BJ (cell line): Measurements from ENCODE around the gene RCC2. TPM values are rescaled to one million over a fixed set of nuclear protein-coding genes. Genes with fewer than 3 reads are reported as not detected.

Source experiments
- CTCF ChIA-PET: fragments of 350-600 bp; formaldehyde crosslinking; extraction: SDS; loops from one replicate; lab custom pipeline; 2021; ENCODE audit warnings: antibody characterized with exemption, inconsistent platforms; lab: Yijun Ruan, JAX
- POLR2A ChIA-PET: fragments of 300-600 bp; sonication (Branson Sonifier 250); formaldehyde crosslinking; extraction: SDS; loops from one replicate; lab custom pipeline; 2021; ENCODE audit warnings: antibody characterized with exemption; lab: Charles Lee
- DNase-seq: peaks from one replicate; pipeline ENCODE4 v3.0.0-alpha.2; 2011; ENCODE audit warnings: low read depth
- H3K27me3 ChIP-seq: 2 replicates; pipeline ENCODE4 v1.6.0; 2011; ENCODE audit warnings: low read length; ENCODE audit not compliant: control insufficient read depth, insufficient read depth
- H3K36me3 ChIP-seq: 2 replicates; pipeline ENCODE4 v1.5.1; 2011; ENCODE audit warnings: low read length; ENCODE audit not compliant: control insufficient read depth, insufficient read depth
- H3K4me3 ChIP-seq: 2 replicates; pipeline ENCODE4 v1.5.1; 2011; ENCODE audit warnings: low read depth, mild to moderate bottlenecking, control low read depth, low read length
- polyA plus RNA-seq: library from polyadenylated mRNA; depleted of rRNA; stranded (reverse); fragments of >200 nt; gene quantifications from 2 replicates; pipeline ENCODE4 v1.2.3, GENCODE V29; 2011
- TF ChIP-seq, protein P1 (sequence below): IDR thresholded peaks from 2 replicates; pipeline ENCODE4 v1.5.1; 2011; ENCODE audit warnings: low read depth, mild to moderate bottlenecking, control low read depth, inconsistent platforms, low read length, moderate library complexity; ENCODE audit not compliant: insufficient read depth

RCC2 gene
- polyA plus RNA-seq, 1 experiment: 42.2 TPM

DNA sequence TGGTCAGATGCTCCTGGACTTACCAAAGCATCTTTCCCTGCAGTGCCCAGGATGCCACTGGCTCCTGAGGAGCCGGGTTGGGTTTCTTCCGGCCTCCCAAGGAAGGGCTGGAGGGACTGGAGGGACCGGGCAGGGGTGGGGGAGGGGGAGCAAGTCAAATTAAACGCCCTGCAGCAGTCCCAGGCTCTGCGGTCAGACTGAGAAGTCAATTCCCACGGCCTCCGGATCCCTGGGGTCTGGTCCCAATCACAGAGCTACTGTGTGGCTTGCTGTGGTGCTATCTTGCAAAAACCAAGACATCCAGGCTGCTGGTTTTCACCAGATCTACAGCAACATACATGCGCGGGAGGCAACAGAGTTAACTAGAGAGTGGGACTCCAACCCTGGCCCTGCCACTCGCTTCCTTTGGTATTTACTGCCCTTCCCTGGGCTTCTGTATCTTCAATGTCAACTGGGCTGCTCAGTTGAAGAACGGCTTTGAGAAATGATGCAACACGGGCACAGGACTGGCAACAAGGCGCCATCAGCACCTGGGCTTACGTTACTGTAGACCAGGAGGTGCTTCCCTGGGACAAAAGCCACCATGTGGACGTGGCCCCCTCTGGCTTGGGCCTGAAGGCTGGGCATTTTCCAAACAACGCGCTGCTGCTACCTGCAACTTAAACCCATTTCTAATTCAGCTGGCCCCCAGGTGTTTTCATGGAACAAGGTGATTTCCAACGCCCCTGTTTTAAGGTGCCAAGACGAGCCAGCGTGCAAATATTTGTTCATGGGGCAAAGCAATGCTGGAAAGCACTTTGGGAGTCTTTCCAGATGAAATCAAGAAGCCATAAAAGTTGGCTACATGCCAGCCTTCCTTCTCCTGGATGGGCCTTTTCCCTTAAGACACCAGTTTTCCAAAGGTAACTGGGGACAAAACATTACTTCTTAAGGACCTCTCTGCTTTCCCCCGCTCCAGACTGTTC lies 11.5 kb downstream of the RCC2 start:
- Histone ChIP-seq H3K27me3 (no peaks in the 10 kb centered on the region), H3K36me3 (peaks cover 47% of the 10 kb centered on the region), H3K4me3 (no peak overlapping the region)
- ChIA-PET POLR2A (no interaction called here), CTCF (interaction anchor here (0.6 kb wide), 1 partner anchor 201 kb away, joined by 3 read pairs; no protein-coding TSS in a partner anchor)
- TF ChIP-seq, protein P1, sequence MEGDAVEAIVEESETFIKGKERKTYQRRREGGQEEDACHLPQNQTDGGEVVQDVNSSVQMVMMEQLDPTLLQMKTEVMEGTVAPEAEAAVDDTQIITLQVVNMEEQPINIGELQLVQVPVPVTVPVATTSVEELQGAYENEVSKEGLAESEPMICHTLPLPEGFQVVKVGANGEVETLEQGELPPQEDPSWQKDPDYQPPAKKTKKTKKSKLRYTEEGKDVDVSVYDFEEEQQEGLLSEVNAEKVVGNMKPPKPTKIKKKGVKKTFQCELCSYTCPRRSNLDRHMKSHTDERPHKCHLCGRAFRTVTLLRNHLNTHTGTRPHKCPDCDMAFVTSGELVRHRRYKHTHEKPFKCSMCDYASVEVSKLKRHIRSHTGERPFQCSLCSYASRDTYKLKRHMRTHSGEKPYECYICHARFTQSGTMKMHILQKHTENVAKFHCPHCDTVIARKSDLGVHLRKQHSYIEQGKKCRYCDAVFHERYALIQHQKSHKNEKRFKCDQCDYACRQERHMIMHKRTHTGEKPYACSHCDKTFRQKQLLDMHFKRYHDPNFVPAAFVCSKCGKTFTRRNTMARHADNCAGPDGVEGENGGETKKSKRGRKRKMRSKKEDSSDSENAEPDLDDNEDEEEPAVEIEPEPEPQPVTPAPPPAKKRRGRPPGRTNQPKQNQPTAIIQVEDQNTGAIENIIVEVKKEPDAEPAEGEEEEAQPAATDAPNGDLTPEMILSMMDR: no peak
- no peak for DNase-seq

- DNase-seq: no peak
- ChIA-PET POLR2A (no interaction called here), CTCF (interaction anchor here (0.8 to 1.3 kb wide), 2 partner anchors 11 to 13 kb away, joined by 3 to 4 read pairs; partner anchors contain the start of gene RCC2)
- Histone ChIP-seq H3K4me3 (no peak overlapping the region), H3K27me3 (no peaks in the 10 kb centered on the region), H3K36me3 (peaks cover 53% of the 10 kb centered on the region)
- TF ChIP-seq, protein P1: no peak
Measured at GRCh38 chr1:17425806-17426600, 13.5 kb downstream of the RCC2 start.

DNA sequence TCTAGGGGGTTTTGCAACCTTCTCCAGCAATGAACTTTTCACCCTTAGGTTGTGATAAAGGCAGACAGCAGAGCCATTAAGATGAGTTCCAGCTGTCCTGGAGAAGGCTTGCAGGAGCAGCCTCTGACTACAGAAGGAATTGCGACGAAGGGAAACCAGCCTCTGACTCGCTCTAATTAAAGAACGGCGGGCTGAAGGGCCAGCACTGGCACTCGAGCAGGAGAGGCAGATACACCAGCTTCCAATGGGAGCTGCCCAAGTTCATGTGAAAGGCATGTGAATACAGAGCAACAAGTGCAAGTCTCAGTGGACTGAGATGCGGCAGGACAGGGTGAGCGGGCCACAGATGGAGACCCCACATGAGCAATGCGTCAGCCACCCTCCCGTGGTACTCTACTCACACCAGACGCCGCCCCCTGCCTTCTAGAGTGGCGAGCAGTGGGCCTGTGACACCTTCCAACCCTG lies 15.7 kb downstream of the RCC2 start:
- H3K4me3 ChIP-seq: no peak overlapping the region
- peaks cover 49% of the 10 kb centered on the region for H3K36me3 ChIP-seq
- no peaks in the 10 kb centered on the region for H3K27me3 ChIP-seq
- POLR2A ChIA-PET: no interaction called here
- TF ChIP-seq, protein P1: no peak
- DNase-seq: no peak
- CTCF ChIA-PET: interaction anchor here (0.6 to 1.0 kb wide), 4 partner anchors 12 to 70 kb away, joined by 3 to 5 read pairs (median 3); no protein-coding TSS in a partner anchor

DNA sequence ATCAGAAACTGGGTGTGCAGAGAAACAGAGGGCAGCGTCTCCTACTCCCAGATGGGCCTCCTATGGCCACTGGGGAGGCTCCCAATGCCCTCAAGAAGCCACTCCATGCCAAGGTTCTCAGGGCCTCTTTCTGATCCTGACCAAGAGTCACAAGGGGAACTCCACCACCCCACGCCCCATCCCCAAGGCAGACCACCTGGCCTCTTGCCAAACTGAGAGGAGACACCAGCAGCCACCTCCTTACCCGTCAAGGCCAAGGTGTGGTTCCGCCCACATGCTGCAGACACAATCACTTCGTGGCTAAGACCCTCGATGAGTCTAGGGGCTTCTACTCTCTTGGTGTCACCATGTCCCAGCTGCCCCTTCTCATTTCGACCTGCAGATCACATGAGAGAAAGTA lies 17.0 kb downstream of the RCC2 start:
- no peak overlapping the region for H3K4me3 ChIP-seq
- TF ChIP-seq, protein P1: no peak
- no peak for DNase-seq
- ChIA-PET POLR2A (no interaction called here), CTCF (interaction anchor here (0.6 to 2.4 kb wide), 3 partner anchors 20 to 1428 kb away, joined by 4 to 9 read pairs (median 4); no protein-coding TSS in a partner anchor)
- no peaks in the 10 kb centered on the region for H3K27me3 ChIP-seq
- H3K36me3 ChIP-seq: peaks cover 40% of the 10 kb centered on the region
